Astrocyte of the cerebellum (primary cell): Measurements from ENCODE around the gene TEX53.

Experiments used
- DNase-seq: peaks from one replicate; pipeline ENCODE4 v3.0.0-alpha.2; 2011; ENCODE audit warnings: low read depth
- H3K4me3 ChIP-seq: 2 replicates; pipeline ENCODE4 v1.5.1; 2011; ENCODE audit warnings: mild to moderate bottlenecking, low read depth, low read length, moderate library complexity
- CTCF ChIP-seq: IDR thresholded peaks from 2 replicates; pipeline ENCODE4 v1.5.1; 2012; ENCODE audit warnings: low read length, low read depth, moderate library complexity, mild to moderate bottlenecking; ENCODE audit errors: missing control alignments
- in situ Hi-C: cut with HindIII; loops from 2 replicates; pipeline ENCODE4 v1.10.0; 2017; ENCODE audit warnings: low sequenced_read_pairs

The TEX53 gene

GRCh38 chr9:114606597-114607207 lies 50.9 kb downstream of the TEX53 start:
- in situ Hi-C loops, result no loop called here
- no peak overlapping the region for H3K4me3 ChIP-seq
- no peak for TF ChIP-seq CTCF
- peak; percentile 43 for DNase-seq
